MM.1S (cell line): ENCODE results near the gene SGSH.

Source experiments
- DNase-seq: peaks from one replicate; pipeline ENCODE4 v3.0.0-alpha.2; 2015
- H2AFZ ChIP-seq: fragments of 300-600 bp; sonication (generic); 2 replicates; pipeline ENCODE4 v1.6.0; 2016; ENCODE audit warnings: antibody characterized with exemption, low read length
- H3F3A ChIP-seq: fragments of 300-600 bp; sonication (generic); 2 replicates; pipeline ENCODE4 v1.6.1; 2016; ENCODE audit warnings: mild to moderate bottlenecking, antibody characterized with exemption, low read length, moderate library complexity, mixed read lengths; ENCODE audit not compliant: insufficient read depth
- H3K27ac ChIP-seq: fragments of 300-600 bp; sonication (generic); 2 replicates; pipeline ENCODE4 v1.5.1; 2016; ENCODE audit warnings: mild to moderate bottlenecking, low read length
- H3K27me3 ChIP-seq: fragments of 300-600 bp; sonication (generic); replicated peaks from 2 replicates; pipeline ENCODE4 v1.6.0; 2016; ENCODE audit warnings: low read length; ENCODE audit not compliant: insufficient read depth
- H3K36me3 ChIP-seq: fragments of 300-600 bp; sonication (generic); replicated peaks from 2 replicates; pipeline ENCODE4 v1.6.1; 2016; ENCODE audit warnings: mild to moderate bottlenecking, low read length, mixed read lengths; ENCODE audit not compliant: insufficient read depth
- H3K4me1 ChIP-seq: fragments of 300-600 bp; sonication (generic); 2 replicates; pipeline ENCODE4 v1.6.1; 2016; ENCODE audit warnings: low read length, mixed read lengths
- H3K4me2 ChIP-seq: fragments of 300-600 bp; sonication (generic); 2 replicates; pipeline ENCODE4 v1.6.0; 2016; ENCODE audit warnings: low read depth, low read length
- H3K4me3 ChIP-seq: fragments of 300-600 bp; sonication (generic); 2 replicates; pipeline ENCODE4 v1.5.1; 2016; ENCODE audit warnings: low read length, mixed read lengths
- H3K79me2 ChIP-seq: fragments of 300-600 bp; sonication (generic); 2 replicates; pipeline ENCODE4 v1.6.1; 2016; ENCODE audit warnings: mixed run types, low read length, mixed read lengths
- H3K9ac ChIP-seq: fragments of 300-600 bp; sonication (generic); 2 replicates; pipeline ENCODE4 v1.6.1; 2016; ENCODE audit warnings: low read length, mixed read lengths
- H3K9me2 ChIP-seq: fragments of 300-600 bp; sonication (generic); replicated peaks from 2 replicates; pipeline ENCODE4 v1.6.1; 2016; ENCODE audit warnings: mild to moderate bottlenecking, low read length, mixed read lengths; ENCODE audit not compliant: insufficient read depth
- H3K9me3 ChIP-seq: fragments of 300-600 bp; sonication (generic); replicated peaks from 2 replicates; pipeline ENCODE4 v1.6.1; 2016; ENCODE audit warnings: mild to moderate bottlenecking, low read length, mixed read lengths; ENCODE audit not compliant: insufficient read depth
- H4K20me1 ChIP-seq: fragments of 300-600 bp; sonication (generic); 2 replicates; pipeline ENCODE4 v1.6.1; 2016; ENCODE audit warnings: mild to moderate bottlenecking, low read length, moderate library complexity, mixed read lengths; ENCODE audit not compliant: insufficient read depth
- CTCF ChIP-seq: fragments of 300-600 bp; sonication (generic); IDR thresholded peaks from 2 replicates; pipeline ENCODE4 v1.5.1; 2016; ENCODE audit warnings: antibody characterized with exemption, low read length, mixed read lengths
- EZH2 ChIP-seq: fragments of 300-600 bp; sonication (generic); optimal IDR thresholded peaks from 2 replicates; pipeline ENCODE3; 2017; ENCODE audit warnings: low read depth, mild to moderate bottlenecking, antibody characterized with exemption, low read length, mixed read lengths
- EZH2phosphoT487 ChIP-seq: fragments of 300-600 bp; sonication (generic); IDR thresholded peaks from 2 replicates; pipeline ENCODE4 v1.6.1; 2018; ENCODE audit warnings: antibody characterized with exemption, low read length

Gene SGSH

GRCh38 chr17:80210348-80211108 lies 9.6 kb downstream of the SGSH start:
- DNase-seq, result no peak
- Histone ChIP-seq H3K9ac (no peak overlapping the region), H3K27ac (no peak overlapping the region), H3F3A (no peaks in the 10 kb centered on the region), H3K27me3 (no peaks in the 10 kb centered on the region), H3K4me3 (no peak overlapping the region), H3K4me1 (no peaks in the 10 kb centered on the region), H3K36me3 (no peaks in the 10 kb centered on the region; the same call in 1 of the 2 replicates), H3K9me3 (no peaks in the 10 kb centered on the region), H3K4me2 (no peak overlapping the region), H3K9me2 (no peaks in the 10 kb centered on the region), H2AFZ (no peak overlapping the region), H3K79me2 (no peaks in the 10 kb centered on the region), H4K20me1 (no peaks in the 10 kb centered on the region)
- no peak for TF ChIP-seq EZH2
- no peak for TF ChIP-seq EZH2phosphoT487

- H3K27me3 ChIP-seq, result no peaks in the 10 kb centered on the region
- H3K36me3 ChIP-seq, result no peaks in the 10 kb centered on the region; the same call in 1 of the 2 replicates
- no peaks in the 10 kb centered on the region for H4K20me1 ChIP-seq
These were observed 10.4 kb downstream of the SGSH start for GRCh38 chr17:80209765-80210164.

GRCh38 chr17:80208050-80208449 lies 12.1 kb downstream of the SGSH start:
- Histone ChIP-seq H3K4me1 (no peaks in the 10 kb centered on the region), H3K36me3 (no peaks in the 10 kb centered on the region; the same call in 1 of the 2 replicates), H3K4me3 (no peak overlapping the region), H3K9ac (no peak overlapping the region), H3K27me3 (no peaks in the 10 kb centered on the region), H3F3A (no peaks in the 10 kb centered on the region), H3K9me3 (no peaks in the 10 kb centered on the region), H3K79me2 (no peaks in the 10 kb centered on the region), H3K4me2 (no peak overlapping the region), H3K9me2 (no peaks in the 10 kb centered on the region), H2AFZ (no peak overlapping the region), H4K20me1 (no peaks in the 10 kb centered on the region), H3K27ac (no peak overlapping the region)
- TF ChIP-seq EZH2 (no peak), CTCF (no peak), EZH2phosphoT487 (no peak)
- no peak for DNase-seq

More at GRCh38 chr17:80209765-80210164, 10.4 kb downstream of the SGSH start:
- no peak overlapping the region for H3K9ac ChIP-seq
- H3K9me3 ChIP-seq, result no peaks in the 10 kb centered on the region
- no peaks in the 10 kb centered on the region for H3F3A ChIP-seq
- H3K4me1 ChIP-seq, result no peaks in the 10 kb centered on the region
- no peaks in the 10 kb centered on the region for H3K9me2 ChIP-seq
- TF ChIP-seq CTCF (no peak), EZH2phosphoT487 (no peak), EZH2 (no peak)
- no peak overlapping the region for H3K4me2 ChIP-seq
- no peak overlapping the region for H2AFZ ChIP-seq
- H3K79me2 ChIP-seq, result no peaks in the 10 kb centered on the region
- DNase-seq, result no peak
- H3K27ac ChIP-seq, result no peak overlapping the region
- no peak overlapping the region for H3K4me3 ChIP-seq

- H2AFZ ChIP-seq, result no peak overlapping the region
- H4K20me1 ChIP-seq, result no peaks in the 10 kb centered on the region
- no peaks in the 10 kb centered on the region for H3K79me2 ChIP-seq
- H3K27ac ChIP-seq, result no peak overlapping the region
- no peaks in the 10 kb centered on the region for H3K27me3 ChIP-seq
- H3K9me2 ChIP-seq, result no peaks in the 10 kb centered on the region
- no peaks in the 10 kb centered on the region; the same call in 1 of the 2 replicates for H3K36me3 ChIP-seq
- H3F3A ChIP-seq, result no peaks in the 10 kb centered on the region
- DNase-seq, result no peak
- H3K4me1 ChIP-seq, result no peaks in the 10 kb centered on the region
- H3K4me3 ChIP-seq, result no peak overlapping the region
- H3K9me3 ChIP-seq, result no peaks in the 10 kb centered on the region
- no peak overlapping the region for H3K9ac ChIP-seq
- no peak overlapping the region for H3K4me2 ChIP-seq
- TF ChIP-seq CTCF (no peak), EZH2 (no peak), EZH2phosphoT487 (no peak)
These were observed 14.3 kb downstream of the SGSH start for GRCh38 chr17:80205811-80206210.
